ENCODE measurements around the gene EN2. TPM values are rescaled to one million over a fixed set of nuclear protein-coding genes. Genes with fewer than 3 reads are reported as not detected.
A peak's percentile ranks its signal among the peaks of the same experiment; 100 is the strongest.

The EN2 gene
- total and polyA plus RNA-seq, 2 of the 4 experiments (the other 2 are of a cell fraction): not detected

DNA sequence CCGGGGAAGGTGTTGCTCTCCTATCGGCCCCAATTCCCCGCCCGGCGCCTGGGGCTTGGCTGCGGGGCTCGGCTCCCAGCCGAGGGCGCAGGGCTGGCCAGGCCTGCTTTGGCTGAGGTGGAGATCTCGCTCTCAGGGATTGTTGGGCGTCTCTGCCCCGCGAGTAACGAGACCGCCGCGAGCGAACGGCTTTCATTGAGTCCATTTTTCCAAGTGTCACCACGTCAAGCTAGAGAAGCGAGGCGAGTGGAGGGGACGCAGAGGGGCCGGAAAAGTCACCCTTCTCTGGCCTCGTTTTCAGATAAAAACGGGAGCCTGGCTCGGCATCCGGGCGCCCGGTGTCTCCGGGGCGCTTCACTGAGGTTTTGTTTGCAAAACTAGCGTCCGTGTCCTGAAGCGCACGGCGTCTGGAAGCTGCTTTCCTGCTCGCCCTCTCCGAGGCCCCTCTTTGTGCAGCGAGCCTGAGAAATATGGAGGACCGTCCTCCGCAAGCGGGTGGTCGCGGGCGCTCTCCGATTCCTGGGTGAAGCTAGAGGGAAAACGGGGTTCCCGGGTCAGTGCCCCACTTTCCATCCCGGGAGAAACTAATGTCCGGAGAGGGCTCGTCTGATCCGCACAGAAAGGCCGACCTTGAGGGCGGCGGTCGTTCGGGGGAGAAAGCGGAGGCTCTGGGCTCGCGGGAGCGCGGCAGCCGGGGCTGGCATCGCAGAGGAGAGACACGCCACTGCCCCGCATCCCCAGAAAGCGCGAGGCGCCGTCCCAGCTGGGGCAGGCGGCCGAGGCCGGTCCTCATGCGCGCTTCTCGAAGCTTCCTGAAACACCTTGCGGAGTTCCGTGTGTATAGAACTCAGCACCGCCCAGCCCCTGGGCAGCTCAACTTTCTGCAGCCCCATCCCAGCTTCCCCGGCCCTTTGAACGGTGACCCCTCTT is 3.5 kb upstream of the EN2 start:
- BruUV-seq (replicated peaks): no TSS peak
- ATAC-seq (ENCODE audit: low read depth) (no peak), DNase-seq (no peak)
- intact Hi-C loops (cut with micrococcal nuclease): loop anchor here (10.0 kb wide), 2 partner anchors 80 to 160 kb away; partner anchors contain the start of gene INSIG1
- Histone ChIP-seq H4K20me1 (ENCODE audit: insufficient read depth, low read length) (no peaks in the 10 kb centered on the region), H3K9ac (ENCODE audit: low read depth, low read length) (no peak overlapping the region), H4K5ac (ENCODE audit: low read depth, low read length) (no peak overlapping the region), H3K18ac (ENCODE audit: low read depth, low read length) (no peak overlapping the region), H2AK9ac (replicated peaks; ENCODE audit: low read depth, low read length, poor library complexity) (no peak overlapping the region), H3K4ac (ENCODE audit: low read depth, low read length) (no peak overlapping the region), H2AFZ (replicated peaks; ENCODE audit: low read length, poor library complexity) (peak overlapping the region; percentile 5), H2AK5ac (ENCODE audit: low read depth, low read length) (no peak overlapping the region), H3K27me3 (ENCODE audit: control insufficient read depth, insufficient read depth, low read length) (peaks cover 89% of the 10 kb centered on the region), H3K9me1 (ENCODE audit: insufficient read depth, low read length) (no peaks in the 10 kb centered on the region; the same call in 1 of the 2 replicates), H3K9me3 (ENCODE audit: control insufficient read depth, insufficient read depth, low read length) (peaks cover 7% of the 10 kb centered on the region; the same call in 1 of the 2 replicates), H3K23ac (ENCODE audit: low read depth, low read length) (no peak overlapping the region), H3K36me3 (ENCODE audit: control insufficient read depth, insufficient read depth, low read length) (no peaks in the 10 kb centered on the region), H3K14ac (replicated peaks; ENCODE audit: low read depth, low read length) (no peak overlapping the region), H2BK5ac (ENCODE audit: low read depth, low read length, poor library complexity, severe bottlenecking) (no peak overlapping the region), H2BK15ac (ENCODE audit: low read depth, low read length) (no peak overlapping the region), H3K27ac (ENCODE audit: insufficient read depth, low read length) (no peak overlapping the region), H4K91ac (ENCODE audit: insufficient read depth, low read depth, low read length) (no peak overlapping the region), H2BK20ac (ENCODE audit: low read depth, low read length) (no peak overlapping the region), H3K4me2 (ENCODE audit: low read depth, low read length) (no peak overlapping the region), H3K4me3 (ENCODE audit: insufficient read depth, low read depth, low read length) (no peak overlapping the region), H3K79me1 (ENCODE audit: low read depth in 1 of 2, low read length in 2 of 2) (no peaks in the 10 kb centered on the region), H2BK120ac (ENCODE audit: low read depth, low read length) (no peak overlapping the region), H3K56ac (ENCODE audit: extremely low read depth, insufficient read depth, low read length) (no peak overlapping the region), H3K4me1 (ENCODE audit: control insufficient read depth, insufficient read depth, low read length) (no peaks in the 10 kb centered on the region), H4K8ac (ENCODE audit: low read depth in 2 of 2, low read length in 2 of 2) (no peak overlapping the region)
- ChIA-PET POLR2A (ENCODE audit: unreplicated experiment) (no interaction called here), CTCF (no interaction called here)
- 3% methylated on average over 47 of the region's 82 CpGs; no CpG with 5 or more reads in 1 of the 2 experiments for WGBS, 2 experiments (ENCODE audit: extremely low coverage in 2 of 2, insufficient read length in 1 of 2)
- in situ Hi-C loops (cut with MboI; ENCODE audit: low sequenced_read_pairs): no loop called here
- TF ChIP-seq, protein P1, sequence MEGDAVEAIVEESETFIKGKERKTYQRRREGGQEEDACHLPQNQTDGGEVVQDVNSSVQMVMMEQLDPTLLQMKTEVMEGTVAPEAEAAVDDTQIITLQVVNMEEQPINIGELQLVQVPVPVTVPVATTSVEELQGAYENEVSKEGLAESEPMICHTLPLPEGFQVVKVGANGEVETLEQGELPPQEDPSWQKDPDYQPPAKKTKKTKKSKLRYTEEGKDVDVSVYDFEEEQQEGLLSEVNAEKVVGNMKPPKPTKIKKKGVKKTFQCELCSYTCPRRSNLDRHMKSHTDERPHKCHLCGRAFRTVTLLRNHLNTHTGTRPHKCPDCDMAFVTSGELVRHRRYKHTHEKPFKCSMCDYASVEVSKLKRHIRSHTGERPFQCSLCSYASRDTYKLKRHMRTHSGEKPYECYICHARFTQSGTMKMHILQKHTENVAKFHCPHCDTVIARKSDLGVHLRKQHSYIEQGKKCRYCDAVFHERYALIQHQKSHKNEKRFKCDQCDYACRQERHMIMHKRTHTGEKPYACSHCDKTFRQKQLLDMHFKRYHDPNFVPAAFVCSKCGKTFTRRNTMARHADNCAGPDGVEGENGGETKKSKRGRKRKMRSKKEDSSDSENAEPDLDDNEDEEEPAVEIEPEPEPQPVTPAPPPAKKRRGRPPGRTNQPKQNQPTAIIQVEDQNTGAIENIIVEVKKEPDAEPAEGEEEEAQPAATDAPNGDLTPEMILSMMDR (conservative IDR thresholded peaks at IDR 0.05; ENCODE audit: low read depth, low read length): no peak
- no peak for TF ChIP-seq RCOR1 (IDR thresholded peaks at IDR 0.05; ENCODE audit: insufficient replicate concordance, low read length)
- dilution Hi-C loops (cut with HindIII; ENCODE audit: low sequenced_read_pairs, unreplicated experiment): no loop called here
